ENCODE results near the gene TSPYL4. TPM values are rescaled to one million over a fixed set of nuclear protein-coding genes. Genes with fewer than 3 reads are reported as not detected.

TSPYL4 gene
- total RNA-seq, 3 donors from 2014 or later: 6.1 to 16.8 (median 9.5) TPM

- no peak for DNase-seq
- ATAC-seq: no peak
- intact Hi-C loops (cut with DNase I, micrococcal nuclease): no loop called here
- Histone ChIP-seq H3K4me3 (no peak overlapping the region), H3K9me3 (no peaks in the 10 kb centered on the region), H3K4me1 (ENCODE audit: low read depth) (no peaks in the 10 kb centered on the region), H3K36me3 (ENCODE audit: low read depth) (no peaks in the 10 kb centered on the region)
- TF ChIP-seq CTCF (IDR thresholded peaks at IDR 0.05): no peak
These were observed 38.5 kb downstream of the TSPYL4 start for GRCh38 chr6:116215414-116215813.

- no peaks in the 10 kb centered on the region for H3K9me3 ChIP-seq
- no peaks in the 10 kb centered on the region for H3K4me1 ChIP-seq (ENCODE audit: low read depth)
- no peak overlapping the region for H3K4me3 ChIP-seq
- no peak for TF ChIP-seq CTCF (IDR thresholded peaks at IDR 0.05)
- DNase-seq (no peak), ATAC-seq (no peak)
- intact Hi-C loops (cut with DNase I, micrococcal nuclease): no loop called here
- H3K36me3 ChIP-seq (ENCODE audit: low read depth): no peaks in the 10 kb centered on the region
These were observed 39.2 kb downstream of the TSPYL4 start for GRCh38 chr6:116214681-116215080.

GRCh38 chr6:116210750-116211425 lies 43.0 kb downstream of the TSPYL4 start:
- no peak for ATAC-seq
- no peaks in the 10 kb centered on the region for H3K36me3 ChIP-seq (ENCODE audit: low read depth)
- DNase-seq: no peak
- no peak overlapping the region for H3K4me3 ChIP-seq
- intact Hi-C loops (cut with DNase I, micrococcal nuclease): no loop called here
- no peaks in the 10 kb centered on the region for H3K4me1 ChIP-seq (ENCODE audit: low read depth)
- TF ChIP-seq CTCF (IDR thresholded peaks at IDR 0.05): no peak
- no peaks in the 10 kb centered on the region for H3K9me3 ChIP-seq

GRCh38 chr6:116210316-116210715 lies 43.6 kb downstream of the TSPYL4 start:
- Histone ChIP-seq H3K4me3 (no peak overlapping the region), H3K9me3 (no peaks in the 10 kb centered on the region), H3K4me1 (ENCODE audit: low read depth) (no peaks in the 10 kb centered on the region), H3K36me3 (ENCODE audit: low read depth) (no peaks in the 10 kb centered on the region)
- no peak for DNase-seq
- TF ChIP-seq CTCF (IDR thresholded peaks at IDR 0.05): no peak
- no peak for ATAC-seq
- intact Hi-C loops (cut with DNase I, micrococcal nuclease): no loop called here

GRCh38 chr6:116208056-116208785 lies 45.7 kb downstream of the TSPYL4 start:
- no peaks in the 10 kb centered on the region for H3K36me3 ChIP-seq (ENCODE audit: low read depth)

More at GRCh38 chr6:116208056-116208785, 45.7 kb downstream of the TSPYL4 start:
- no peaks in the 10 kb centered on the region for H3K9me3 ChIP-seq
- intact Hi-C loops (cut with DNase I, micrococcal nuclease): no loop called here
- DNase-seq: no peak
- H3K4me3 ChIP-seq: no peak overlapping the region
- TF ChIP-seq CTCF (IDR thresholded peaks at IDR 0.05): no peak
- no peak for ATAC-seq
- H3K4me1 ChIP-seq (ENCODE audit: low read depth): no peaks in the 10 kb centered on the region

All from mucosa of descending colon (tissue), 3 donors.